ENCODE data around the gene ROBO1. TPM values are rescaled to one million over a fixed set of nuclear protein-coding genes. Genes with fewer than 3 reads are reported as not detected.
"Not testable (repeated sequence)": the region's sequence is repeated elsewhere in the genome, so short reads cannot be mapped to it uniquely, and the experiment has no call there.

ROBO1 gene
- total RNA-seq, 1 donor from 2014 or later: 73.8 TPM

- DNase-seq (ENCODE audit: extremely low spot score, unreplicated experiment): no peak
- Mint-ChIP-seq H3K27ac (ENCODE audit: unreplicated experiment) (no peak overlapping the region), H3K9me3 (ENCODE audit: unreplicated experiment) (no peaks in the 10 kb centered on the region), H3K4me1 (ENCODE audit: unreplicated experiment) (no peaks in the 10 kb centered on the region), H3K4me3 (ENCODE audit: unreplicated experiment) (no peak overlapping the region), H3K36me3 (ENCODE audit: unreplicated experiment) (no peaks in the 10 kb centered on the region), H3K27me3 (ENCODE audit: unreplicated experiment) (no peaks in the 10 kb centered on the region)
- no peak for TF ChIP-seq CTCF (IDR thresholded peaks at IDR 0.05)
Measured at GRCh38 chr3:79178471-79179180, 589.2 kb downstream of the ROBO1 start.

- H3K9me3 Mint-ChIP-seq (ENCODE audit: unreplicated experiment): no peaks in the 10 kb centered on the region
- H3K36me3 Mint-ChIP-seq (ENCODE audit: unreplicated experiment): no peaks in the 10 kb centered on the region
- no peak for DNase-seq (ENCODE audit: extremely low spot score, unreplicated experiment)
- H3K4me1 Mint-ChIP-seq (ENCODE audit: unreplicated experiment): no peaks in the 10 kb centered on the region
- H3K27me3 Mint-ChIP-seq (ENCODE audit: unreplicated experiment): no peaks in the 10 kb centered on the region
- H3K27ac Mint-ChIP-seq (ENCODE audit: unreplicated experiment): no peak overlapping the region
- no peak overlapping the region for H3K4me3 Mint-ChIP-seq (ENCODE audit: unreplicated experiment)
- no peak for TF ChIP-seq CTCF (IDR thresholded peaks at IDR 0.05)
Measured at GRCh38 chr3:79175870-79176269, 591.9 kb downstream of the ROBO1 start.

- not testable (repeated sequence) for H3K9me3 Mint-ChIP-seq (ENCODE audit: unreplicated experiment); H3K4me1 Mint-ChIP-seq (ENCODE audit: unreplicated experiment); H3K27ac Mint-ChIP-seq (ENCODE audit: unreplicated experiment); H3K27me3 Mint-ChIP-seq (ENCODE audit: unreplicated experiment); H3K36me3 Mint-ChIP-seq (ENCODE audit: unreplicated experiment); H3K4me3 Mint-ChIP-seq (ENCODE audit: unreplicated experiment); DNase-seq (ENCODE audit: extremely low spot score, unreplicated experiment)
Measured at GRCh38 chr3:79173259-79173658, 594.5 kb downstream of the ROBO1 start.

- H3K27ac Mint-ChIP-seq (ENCODE audit: unreplicated experiment): no peak overlapping the region
Measured at GRCh38 chr3:79172241-79172640, 595.6 kb downstream of the ROBO1 start.

GRCh38 chr3:79170021-79170420, 597.8 kb downstream of the ROBO1 start:
- TF ChIP-seq CTCF (IDR thresholded peaks at IDR 0.05): no peak
- Mint-ChIP-seq H3K27ac (ENCODE audit: unreplicated experiment) (no peak overlapping the region), H3K36me3 (ENCODE audit: unreplicated experiment) (no peaks in the 10 kb centered on the region), H3K27me3 (ENCODE audit: unreplicated experiment) (no peaks in the 10 kb centered on the region), H3K4me1 (ENCODE audit: unreplicated experiment) (peaks cover 15% of the 10 kb centered on the region), H3K9me3 (ENCODE audit: unreplicated experiment) (no peaks in the 10 kb centered on the region), H3K4me3 (ENCODE audit: unreplicated experiment) (no peak overlapping the region)
- DNase-seq (ENCODE audit: extremely low spot score, unreplicated experiment): no peak

More at GRCh38 chr3:79172241-79172640, 595.6 kb downstream of the ROBO1 start:
- TF ChIP-seq CTCF (IDR thresholded peaks at IDR 0.05): no peak
- DNase-seq (ENCODE audit: extremely low spot score, unreplicated experiment): no peak
- no peaks in the 10 kb centered on the region for H3K36me3 Mint-ChIP-seq (ENCODE audit: unreplicated experiment)
- no peaks in the 10 kb centered on the region for H3K9me3 Mint-ChIP-seq (ENCODE audit: unreplicated experiment)
- H3K4me1 Mint-ChIP-seq (ENCODE audit: unreplicated experiment): peaks cover 15% of the 10 kb centered on the region
- no peak overlapping the region for H3K4me3 Mint-ChIP-seq (ENCODE audit: unreplicated experiment)
- H3K27me3 Mint-ChIP-seq (ENCODE audit: unreplicated experiment): no peaks in the 10 kb centered on the region

Data from osteocyte (in vitro differentiated cells).